Left forelimb (tissue), 1 donor: Measurements from ENCODE around the gene SLC27A1.

Experiments
- DNase-seq: peaks from one replicate; pipeline ENCODE4 v3.0.0-alpha.2; 2018; ENCODE audit warnings: low spot score

Gene SLC27A1

DNA sequence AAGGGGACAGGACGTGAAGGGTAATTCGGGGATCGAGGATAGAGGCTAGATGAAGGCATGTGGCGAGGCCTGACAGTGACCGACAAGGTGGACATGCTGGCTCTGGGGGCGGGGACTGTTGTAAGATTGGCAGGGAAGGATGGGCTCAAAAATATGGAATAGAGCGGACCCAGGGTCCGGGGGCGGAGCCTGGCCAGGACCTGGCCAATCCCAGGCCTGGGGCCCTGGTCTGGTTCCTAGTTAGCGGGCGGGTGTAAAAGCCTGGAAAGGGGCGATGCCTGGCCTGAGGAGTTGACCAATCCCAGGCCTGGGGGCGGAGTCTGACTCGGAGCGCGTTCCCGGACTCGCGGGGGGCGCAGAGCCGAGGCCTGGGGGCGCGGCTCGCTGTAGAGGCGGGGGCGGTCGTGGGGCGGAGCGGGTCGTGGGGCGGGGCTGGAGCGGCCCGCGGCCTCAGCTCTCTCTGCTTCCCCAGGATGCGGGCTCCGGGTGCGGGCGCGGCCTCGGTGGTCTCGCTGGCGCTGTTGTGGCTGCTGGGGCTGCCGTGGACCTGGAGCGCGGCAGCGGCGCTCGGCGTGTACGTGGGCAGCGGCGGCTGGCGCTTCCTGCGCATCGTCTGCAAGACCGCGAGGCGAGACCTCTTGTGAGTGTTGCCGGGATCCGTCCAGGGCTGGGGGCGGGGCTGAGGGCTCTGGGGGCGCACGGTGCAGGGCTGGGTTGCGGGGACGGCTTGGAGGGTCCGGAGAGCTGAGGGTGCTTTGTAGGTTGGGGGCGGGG, at the start of gene SLC27A1:
Gene SLC27A1 (plus strand): TSS at position 457 of the 774 bp plus-strand sequence. CDS start 17 bp downstream, at position 474.
- DNase-seq: peak; percentile 99

DNA sequence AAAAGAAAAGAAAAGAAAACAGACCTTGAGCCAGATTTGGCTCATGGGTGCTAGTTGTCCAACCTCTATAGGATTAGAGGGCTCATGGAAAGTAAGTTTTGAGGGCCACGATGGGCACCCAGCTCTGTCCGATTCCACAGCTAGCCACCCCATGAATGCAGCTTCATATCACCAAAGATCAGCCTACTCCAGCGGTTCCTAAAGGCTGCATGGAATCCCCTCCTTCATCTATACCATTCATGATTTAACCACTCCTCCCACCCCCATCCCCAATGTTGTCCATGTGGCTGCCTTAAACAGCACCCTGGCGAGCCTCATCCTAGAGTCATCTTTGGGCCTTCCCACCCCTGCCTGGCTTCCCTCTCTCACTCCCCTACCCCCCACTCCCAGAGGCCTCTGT, 48.4 kb upstream of the SLC27A1 start:
- DNase-seq: no peak

DNA sequence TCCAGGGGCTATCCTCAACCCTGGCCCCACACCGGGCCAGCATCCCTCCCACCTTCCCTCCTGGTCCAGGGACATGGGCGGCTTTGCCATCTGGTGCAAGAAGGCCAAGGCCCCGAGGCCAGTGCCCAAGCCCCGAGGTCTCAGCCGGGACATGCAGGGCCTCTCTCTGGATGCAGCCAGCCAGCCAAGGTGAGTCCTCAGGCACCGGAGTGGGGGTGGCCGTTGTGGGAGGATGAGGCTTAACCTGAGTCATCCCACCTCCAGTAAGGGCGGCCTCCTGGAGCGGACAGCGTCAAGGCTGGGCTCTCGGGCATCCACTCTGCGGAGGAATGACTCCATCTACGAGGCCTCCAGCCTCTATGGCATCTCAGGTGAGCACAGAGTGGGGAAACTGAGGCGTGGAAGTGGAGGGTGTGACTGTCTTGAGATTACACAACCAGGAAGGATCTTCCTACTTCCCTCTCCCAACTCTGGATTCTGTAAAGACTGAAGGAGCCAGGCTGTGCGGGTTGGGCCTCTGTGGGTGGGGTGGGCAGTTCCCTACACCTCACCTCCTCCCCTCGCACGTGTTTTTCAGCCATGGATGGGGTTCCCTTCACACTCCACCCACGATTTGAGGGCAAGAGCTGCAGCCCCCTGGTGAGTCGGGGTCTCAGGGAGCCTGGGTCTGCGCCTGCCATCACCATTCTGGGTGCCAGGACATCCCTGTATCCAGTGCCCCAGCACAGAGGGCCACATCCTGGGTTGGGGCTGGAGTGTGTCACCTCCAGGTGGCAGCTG, 46.7 kb upstream of the SLC27A1 start:
- no peak for DNase-seq

DNA sequence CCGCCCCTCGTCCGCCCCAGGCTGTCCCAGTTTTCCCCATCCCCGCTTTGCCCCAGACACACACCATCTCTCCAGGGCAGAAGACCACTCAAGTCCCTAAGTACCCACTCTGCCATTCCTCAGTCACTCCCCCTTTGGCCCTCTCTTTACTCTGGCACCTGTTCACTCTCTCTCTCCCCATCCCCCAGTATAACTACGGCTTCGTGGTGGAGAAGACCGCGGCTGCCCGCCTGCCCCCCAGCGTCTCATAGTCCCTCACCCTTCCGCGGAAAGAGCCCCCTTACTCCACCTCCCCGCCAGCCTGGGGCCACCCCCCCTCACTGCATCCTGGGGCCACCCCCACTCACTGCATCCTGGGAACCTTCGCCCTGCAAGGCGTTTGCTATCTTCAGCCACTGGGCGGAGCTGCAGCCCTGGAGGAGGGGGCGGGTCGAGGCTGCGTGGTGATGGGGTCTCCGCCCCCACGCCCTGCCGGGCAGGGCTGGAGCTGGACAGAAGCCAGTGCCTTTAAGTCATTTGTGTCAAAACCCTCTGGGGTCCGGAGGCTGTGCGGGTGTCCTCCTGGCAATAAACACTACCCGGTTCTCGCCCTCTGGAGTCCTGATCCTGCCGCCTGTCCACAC, 45.5 kb upstream of the SLC27A1 start:
- no peak for DNase-seq

DNA sequence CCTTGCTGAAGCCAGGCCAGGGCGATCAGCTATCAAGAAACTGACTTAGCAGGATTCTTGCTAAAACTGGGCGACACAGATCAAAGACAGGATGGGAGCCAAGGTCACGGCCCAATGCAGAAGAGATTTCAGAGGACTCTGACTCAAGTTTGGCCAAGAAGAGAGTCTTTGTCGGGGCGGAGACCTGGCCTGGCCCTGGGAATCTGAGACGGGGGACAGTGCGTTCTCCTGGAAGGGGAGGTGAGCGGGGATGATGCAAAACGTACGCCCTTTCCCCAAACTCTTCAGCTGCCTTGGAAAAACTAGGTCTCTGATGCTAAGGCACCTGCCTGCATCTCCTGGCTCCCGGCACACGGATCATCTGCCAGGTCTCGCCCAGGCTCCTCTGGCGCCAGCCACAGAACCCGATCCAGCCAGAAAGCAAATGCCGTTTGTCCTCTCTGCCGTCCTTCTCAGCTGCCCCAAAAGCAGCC, 40.6 kb upstream of the SLC27A1 start:
- DNase-seq: no peak

DNA sequence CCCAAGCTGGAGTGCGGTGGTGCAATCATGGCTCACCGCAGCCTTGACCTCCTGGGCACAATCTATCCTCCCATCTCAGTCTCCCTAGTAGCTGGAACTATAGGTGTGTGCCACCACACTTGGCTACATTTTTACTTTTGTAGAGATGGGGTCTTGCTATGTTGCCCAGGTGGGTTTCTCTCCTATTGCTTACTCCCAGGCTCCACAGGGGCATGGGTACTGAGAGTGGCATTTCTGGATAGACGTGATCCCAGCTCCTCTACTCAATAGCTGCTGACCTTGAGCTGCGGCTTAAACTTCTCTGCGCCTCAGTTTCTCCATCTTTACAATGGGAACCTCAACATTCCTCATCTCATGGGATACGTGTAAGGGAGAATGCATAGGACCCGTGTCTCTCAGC, 38.9 kb upstream of the SLC27A1 start:
- no peak for DNase-seq

DNA sequence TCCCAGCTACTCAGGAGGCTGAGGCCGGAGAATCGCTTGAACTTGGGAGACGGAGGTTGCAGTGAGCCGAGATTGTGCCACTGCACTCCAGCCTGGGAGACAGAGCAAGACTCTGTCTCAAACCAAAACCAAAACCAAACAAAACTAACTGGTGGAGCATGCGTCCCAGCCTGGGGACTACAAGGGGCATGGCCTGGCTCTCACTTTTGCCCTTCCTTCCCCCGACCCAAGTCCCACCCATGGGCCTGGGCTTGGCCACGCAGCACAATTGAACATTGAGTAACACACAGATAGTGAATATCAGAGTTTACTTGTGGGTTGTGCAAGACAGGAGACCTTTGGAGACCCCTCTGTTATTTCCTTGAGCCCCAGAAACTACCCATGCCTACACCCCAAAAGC, 35.1 kb upstream of the SLC27A1 start:
- DNase-seq: no peak

DNA sequence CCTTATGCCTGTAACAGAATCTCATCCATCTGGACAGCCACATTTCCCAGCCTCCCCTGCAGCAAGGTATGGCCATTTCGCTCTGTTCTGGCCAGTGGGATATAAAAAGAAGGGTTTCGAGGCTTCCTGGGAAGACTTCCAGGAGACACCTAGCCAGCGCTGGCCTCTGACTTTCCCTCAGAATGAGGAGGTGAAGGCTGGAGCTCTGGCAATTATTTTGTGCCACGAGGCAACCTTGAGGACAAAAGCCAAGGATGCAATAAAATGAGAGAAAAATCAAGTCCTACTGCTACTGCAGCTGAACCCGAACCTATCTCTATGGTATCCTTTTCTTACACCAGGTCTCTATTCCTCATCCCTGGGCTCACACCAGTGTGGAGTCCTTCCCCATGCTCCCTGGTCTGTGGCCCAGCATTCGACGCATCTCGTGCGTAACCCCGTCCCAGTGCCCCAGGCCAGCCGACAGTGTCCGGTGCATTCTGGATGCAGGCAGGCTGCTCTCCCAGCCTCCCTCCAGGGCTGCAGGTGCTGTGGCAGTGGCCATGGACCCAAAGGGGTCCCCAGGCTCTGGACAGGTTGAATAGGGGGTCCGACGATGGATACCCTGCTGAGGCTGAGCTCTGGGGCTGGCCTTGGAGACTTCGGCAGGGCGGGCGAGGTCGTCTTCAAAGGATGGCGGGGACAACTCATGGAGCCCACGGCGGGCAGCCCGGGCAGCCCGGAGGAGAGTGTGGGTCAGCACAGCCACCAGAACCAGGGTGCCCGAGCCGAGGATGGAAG, 34.0 kb upstream of the SLC27A1 start:
- no peak for DNase-seq

DNA sequence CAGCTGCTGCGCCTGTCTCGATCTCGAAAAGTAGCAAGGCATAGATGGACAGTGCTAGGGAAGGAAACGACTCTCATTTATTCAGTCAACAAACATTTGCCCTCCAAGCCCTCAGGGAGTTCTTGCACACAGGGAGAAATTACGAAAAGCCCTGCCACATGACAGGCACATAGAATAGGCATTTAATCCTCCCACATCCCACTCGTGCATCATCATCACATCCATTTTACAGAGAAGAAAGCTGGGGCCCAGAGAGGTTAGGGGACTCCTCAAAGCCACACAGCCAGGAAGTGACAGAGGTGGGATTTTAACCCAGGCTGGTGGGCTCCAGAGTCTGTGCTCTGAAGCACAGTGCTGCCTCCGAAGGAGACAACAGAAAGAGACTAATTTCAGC, 33.5 kb upstream of the SLC27A1 start:
- DNase-seq: no peak

DNA sequence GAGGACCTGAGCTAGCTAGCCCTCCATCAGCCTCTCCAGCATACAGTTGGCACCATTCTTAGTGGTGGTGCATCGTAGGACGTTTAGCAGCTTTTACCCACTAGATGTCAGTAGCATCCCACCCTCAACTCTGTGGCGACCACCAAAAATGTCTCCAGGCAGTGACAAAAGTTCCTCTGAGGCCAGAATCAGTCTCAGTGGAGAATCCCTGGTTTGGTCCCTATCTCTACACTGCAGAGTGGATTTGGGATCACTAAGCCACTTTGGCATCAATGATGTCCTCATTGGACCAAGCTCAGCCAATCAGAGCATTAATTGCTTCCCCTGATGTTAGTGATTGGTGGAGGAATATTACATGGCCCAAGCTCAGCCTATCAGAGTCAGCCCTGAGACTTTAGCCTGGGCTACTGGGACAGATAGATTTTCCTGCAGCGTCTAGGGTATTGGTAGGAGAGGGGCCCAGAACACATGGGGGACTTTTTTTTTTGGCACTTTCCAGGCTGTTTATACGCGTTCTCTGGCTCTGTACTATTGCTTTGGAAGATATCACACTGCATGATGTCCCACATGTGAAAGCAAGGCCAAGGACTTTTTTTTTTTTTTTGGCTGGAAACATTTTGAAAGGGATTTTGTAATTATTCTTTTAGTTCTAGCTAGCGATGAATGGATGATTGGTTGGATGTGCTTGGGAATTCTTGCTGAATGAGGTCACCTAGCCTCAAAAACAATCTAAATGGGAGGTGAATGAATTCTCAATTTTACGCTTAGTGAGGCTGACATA, 28.9 kb upstream of the SLC27A1 start:
- DNase-seq: no peak

DNA sequence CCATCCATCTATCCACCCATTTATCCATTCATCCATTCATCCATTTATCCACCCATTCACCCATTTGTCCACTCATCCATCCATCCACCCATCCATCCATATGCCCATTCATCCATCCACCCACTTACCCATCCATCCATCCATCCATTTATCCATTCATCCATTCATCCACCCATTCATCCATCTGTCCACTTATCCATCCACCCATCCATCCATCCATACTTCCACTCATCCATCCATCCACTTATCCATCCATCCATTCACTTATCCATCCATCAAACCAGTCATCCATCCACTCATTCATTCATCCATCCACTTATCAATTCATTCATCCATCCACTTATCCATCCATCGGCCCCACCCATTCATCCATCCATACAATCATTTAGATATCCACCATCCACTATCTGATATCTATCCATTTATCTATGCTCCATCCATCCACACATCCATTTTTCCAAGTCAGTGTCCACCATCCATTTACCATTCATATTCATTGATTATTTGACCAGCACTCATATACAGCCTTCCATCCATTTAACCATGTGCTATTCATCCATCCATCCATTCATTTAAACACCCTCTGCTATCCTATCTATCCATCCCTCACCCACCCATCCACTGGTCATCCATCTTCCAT, 24.7 kb upstream of the SLC27A1 start:
- DNase-seq: no peak

DNA sequence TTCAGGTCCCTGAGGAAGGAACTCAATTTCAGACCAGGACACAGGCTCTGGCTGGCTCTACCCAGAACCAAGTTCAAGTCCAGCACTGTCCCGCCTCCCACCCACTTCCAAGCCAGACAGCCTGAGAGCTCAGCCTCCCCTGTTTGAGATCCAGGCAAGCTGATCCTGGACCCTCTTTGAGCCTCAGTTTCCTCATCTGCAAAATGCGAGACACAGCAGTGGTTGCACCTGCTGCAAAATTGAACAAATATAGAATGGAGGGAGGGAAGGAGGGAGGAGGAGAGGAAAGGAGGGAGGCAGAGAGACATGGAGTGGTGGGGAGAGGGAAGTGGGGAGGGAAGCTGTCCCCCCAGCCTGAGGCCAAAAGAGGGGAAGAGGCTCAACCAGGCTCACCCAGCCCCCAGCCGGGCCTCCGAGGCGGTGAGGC, 22.6 kb upstream of the SLC27A1 start:
- DNase-seq: no peak

DNA sequence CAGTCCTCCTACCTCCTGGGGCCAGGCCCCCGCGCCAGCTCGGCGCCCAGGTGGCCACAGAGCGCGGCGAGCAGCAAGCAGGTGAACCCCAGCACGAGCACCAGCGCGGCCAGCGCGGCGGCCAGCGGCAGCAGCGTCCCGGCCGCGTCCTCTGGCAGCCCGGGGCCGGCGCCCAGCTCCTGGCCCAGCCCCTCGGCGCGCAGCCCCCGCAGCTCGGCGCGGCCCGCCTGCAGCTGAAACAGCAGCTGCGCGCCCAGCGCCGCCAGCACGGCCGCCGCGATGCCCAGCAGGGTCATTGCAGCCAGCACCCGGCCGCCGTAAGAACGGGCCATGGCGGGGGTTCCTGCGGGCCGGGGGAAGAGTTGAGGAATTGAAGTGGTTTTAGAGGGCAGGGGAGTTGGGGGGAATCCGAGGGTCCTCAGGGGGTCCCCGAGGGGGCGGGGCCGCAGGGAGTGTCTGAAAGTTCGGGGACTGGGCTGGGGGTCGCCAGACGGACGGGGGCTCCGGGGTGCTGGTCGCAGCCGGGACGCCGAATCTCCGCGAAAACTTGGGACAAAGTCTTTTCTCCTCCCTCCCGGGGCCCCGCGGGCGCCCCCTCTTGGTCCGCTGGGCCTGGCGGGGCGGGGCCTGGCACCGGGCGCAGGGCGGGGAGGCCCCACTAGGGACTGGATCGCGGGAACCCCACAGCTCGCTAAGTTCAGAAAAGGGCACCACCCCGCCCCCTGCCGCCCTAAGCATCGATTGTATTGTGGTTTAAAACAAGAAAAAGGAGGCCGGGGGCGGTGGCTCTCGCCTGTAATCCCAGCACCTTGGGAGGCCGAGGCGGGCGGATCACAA, 22.0 kb upstream of the SLC27A1 start, which contains the start of gene TMEM221:
Gene TMEM221 (minus strand): TSS at position 538 of the 837 bp plus-strand sequence. CDS start 206 bp downstream, at position 332.
- DNase-seq: peak; percentile 76

DNA sequence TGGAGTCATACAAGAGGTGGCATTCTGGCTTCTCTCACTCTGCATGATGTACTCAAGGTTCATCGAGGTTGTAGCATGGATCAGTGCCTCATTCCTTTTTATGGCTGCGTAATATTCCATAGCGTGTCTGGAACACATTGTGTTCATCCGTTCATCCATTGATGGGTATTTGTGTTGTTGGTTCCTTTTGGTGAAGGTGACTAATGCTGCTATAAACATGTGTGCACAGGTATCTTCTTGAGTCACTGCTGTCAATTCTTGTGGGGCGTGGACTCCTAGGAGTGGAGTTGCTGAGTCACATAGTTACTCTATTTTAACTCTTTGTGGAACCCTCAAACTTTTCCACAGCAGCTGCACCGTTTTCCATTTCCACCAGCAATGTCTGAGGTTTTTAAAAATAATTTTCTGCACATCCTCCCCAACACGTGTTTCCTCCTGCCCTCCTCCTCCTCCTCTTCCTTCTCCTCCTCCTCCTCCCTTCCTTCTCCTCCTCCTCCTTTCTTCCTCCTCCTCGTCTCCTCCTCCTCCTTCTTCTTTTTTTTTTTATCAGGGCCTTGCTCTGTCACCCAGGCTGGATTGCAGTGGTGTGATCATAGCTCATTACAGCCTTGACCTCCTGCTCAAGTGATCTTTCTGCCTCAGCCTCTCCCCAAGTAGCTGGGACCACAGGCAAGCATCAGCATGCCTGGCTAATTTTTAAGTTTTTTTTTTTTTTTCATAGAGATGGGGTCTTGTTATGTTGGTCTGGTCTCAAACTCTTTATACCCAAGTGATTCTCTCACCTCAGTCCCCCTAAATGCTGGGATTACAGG, 19.9 kb upstream of the SLC27A1 start:
- DNase-seq: no peak

DNA sequence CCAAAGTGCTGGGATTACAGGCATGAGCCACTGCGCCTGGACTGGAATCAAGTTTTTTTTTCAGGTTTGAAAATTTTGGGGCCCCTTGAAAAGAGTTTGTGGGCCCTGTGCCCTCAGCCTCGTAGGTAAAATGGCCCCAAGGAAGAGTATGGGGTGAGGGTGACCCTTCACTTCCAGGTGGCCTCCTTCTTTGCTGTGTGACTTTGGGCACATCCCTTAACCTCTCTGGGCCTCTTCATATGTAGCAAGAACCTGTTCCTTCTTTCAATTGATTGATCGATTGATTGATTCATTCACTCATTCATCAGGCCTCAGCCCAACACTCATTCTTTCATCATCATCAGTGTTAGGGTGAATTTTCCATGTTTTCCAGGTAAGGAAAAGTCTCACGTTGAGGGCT, 18.5 kb upstream of the SLC27A1 start:
- DNase-seq: no peak

DNA sequence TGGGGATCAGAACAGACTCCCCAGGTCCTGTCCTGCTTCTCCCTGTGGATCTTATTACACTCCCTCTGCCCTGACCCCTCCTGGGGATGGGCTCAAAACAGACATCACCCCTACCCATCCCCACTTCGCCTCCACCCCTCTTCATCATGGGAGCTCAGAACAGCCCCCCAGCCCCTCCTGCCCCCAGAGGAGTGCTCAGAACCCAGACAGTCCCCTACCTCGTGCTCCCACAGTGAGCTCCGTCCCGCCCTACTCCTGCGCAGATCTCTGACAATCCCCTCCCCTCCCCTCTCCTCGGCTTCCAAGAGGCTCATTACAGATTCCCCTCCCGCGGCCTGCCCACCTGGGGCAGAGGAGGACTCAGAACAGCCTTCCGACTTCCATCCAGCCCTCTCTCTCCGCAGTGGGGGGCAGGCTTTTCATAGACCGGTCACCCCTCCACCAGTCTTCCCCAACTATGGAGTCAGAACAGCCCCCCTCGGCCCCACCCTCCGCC, 15.7 kb upstream of the SLC27A1 start:
- no peak for DNase-seq

DNA sequence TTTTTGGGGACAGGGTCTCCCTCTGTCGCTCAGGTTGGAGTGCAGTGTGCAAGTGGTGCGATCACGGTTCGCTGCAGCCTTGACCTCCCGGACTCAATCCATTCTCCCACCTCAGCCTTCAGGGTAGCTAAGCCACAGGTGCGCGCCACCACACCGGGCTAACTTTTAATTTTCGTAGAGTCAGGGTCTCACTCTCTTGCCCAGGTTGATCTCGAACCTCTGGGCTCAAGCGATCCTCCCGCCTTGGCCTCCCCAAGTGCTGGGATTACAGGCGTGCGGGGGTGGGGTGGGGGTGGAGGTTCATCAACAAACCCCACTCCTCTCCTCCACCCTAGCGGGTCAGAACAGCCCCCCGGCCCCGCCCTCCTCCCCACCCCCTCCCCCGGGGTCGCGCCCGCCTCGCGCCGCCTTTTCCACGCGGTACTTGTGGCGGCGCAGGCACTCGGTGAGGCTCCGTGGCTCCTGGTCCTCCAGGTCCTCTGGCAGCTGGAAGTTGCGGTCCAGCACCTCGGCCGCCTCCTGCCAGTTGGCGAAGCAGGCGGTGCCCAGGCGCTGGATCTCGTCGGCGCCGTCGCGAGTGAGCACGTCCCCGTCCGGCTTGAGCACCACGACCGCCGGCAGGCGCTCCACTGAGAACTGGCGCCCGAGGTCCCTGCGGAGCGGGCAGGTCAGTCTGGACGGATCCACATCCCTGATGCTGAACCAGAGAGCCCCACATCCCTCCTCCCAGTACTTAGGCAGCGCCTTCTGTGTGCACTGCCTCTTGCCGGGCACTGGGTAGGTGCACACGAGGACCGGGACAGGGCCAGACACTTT, 14.8 kb upstream of the SLC27A1 start:
- no peak for DNase-seq

DNA sequence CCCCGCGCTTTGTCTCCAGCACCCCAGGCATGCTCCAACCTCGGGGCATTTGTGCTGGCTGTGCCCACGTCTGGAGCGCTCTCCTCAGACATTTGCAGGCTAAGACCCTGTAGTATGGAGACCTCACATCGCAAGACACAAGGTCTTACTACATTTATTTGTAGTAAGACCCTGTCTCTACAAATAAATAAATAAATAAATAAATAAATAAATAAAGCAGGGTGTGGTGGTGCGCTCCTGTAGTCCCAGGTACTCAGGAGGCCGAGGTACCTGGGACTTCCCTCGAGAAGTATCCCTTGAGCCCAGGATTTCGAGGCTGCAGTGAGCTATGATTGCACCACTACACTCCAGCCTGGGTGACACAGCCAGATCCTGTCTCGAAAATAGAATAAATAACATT, 14.2 kb upstream of the SLC27A1 start:
- no peak for DNase-seq
